IPS DF 6.9 (cell line): ENCODE results near the gene TMEM169.

Source experiments
- DNase-seq: peaks from one replicate; pipeline ENCODE4 v3.0.0-alpha.2; 2013; ENCODE audit warnings: low read depth, low spot score
- H3K27ac ChIP-seq: one replicate; pipeline ENCODE4 v1.5.1; 2013; ENCODE audit warnings: low read length, control low read depth
- H3K27me3 ChIP-seq: 2 replicates; pipeline ENCODE4 v1.6.1; 2013; ENCODE audit warnings: mild to moderate bottlenecking, low read length; ENCODE audit not compliant: control insufficient read depth, insufficient read depth
- H3K36me3 ChIP-seq: 2 replicates; pipeline ENCODE4 v1.6.1; 2013; ENCODE audit warnings: low read length; ENCODE audit not compliant: control insufficient read depth, insufficient read depth
- H3K4me1 ChIP-seq: 2 replicates; pipeline ENCODE4 v1.6.1; 2013; ENCODE audit warnings: low read length; ENCODE audit not compliant: control insufficient read depth, insufficient read depth
- H3K4me3 ChIP-seq: 2 replicates; pipeline ENCODE4 v1.5.1; 2013; ENCODE audit warnings: mild to moderate bottlenecking, low read length
- H3K9me3 ChIP-seq: 2 replicates; pipeline ENCODE4 v1.6.1; 2013; ENCODE audit warnings: low read length, inconsistent platforms; ENCODE audit not compliant: control insufficient read depth, insufficient read depth
- WGBS: extraction: QIAGEN DNeasy Blood & Tissue Kit; methylation state at CpG from one replicate; pipeline ENCODE4 v1.1.7; 2013; ENCODE audit warnings: mixed read lengths, missing lambda C conversion rate; ENCODE audit not compliant: insufficient read length, insufficient coverage; 5-methylcytosine and 5-hydroxymethylcytosine counted together

The TMEM169 gene

DNA sequence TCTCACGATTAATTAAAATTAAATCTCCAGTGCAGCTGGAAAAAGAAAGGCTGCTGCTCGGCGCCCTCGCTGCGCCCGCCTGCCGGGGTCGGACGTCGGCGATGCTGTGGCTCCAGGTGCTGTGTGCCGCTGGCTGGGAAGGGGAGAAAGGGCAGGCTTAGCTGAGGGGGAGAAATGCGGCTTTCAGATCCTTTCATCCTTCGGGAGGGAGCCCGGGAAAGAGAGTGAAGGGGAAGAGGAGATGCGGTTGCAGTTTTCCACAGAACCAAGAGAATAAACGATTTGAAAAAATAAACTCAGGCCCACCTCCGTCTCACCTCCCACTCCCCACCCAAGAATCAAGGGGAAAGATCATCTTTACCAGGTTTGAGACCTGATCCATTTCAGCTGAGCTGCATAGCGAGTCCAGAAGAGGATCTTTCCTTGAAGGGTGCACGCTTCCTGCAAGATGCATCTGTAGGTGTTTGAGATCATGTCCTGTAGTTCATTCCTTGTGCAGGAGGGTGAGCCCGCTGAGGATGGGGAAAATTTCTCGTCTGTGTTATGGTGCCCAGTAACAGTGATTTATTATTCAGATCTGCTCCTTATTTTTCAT is 495 bp downstream of the TMEM169 start:
- Histone ChIP-seq H3K4me3 (peak overlapping the region; percentile 84), H3K4me1 (peaks cover 7% of the 10 kb centered on the region), H3K9me3 (no peaks in the 10 kb centered on the region), H3K36me3 (no peaks in the 10 kb centered on the region), H3K27ac (no peak overlapping the region), H3K27me3 (no peaks in the 10 kb centered on the region)
- DNase-seq: no peak
- no CpG with 5 or more reads among the region's 22 CpGs for WGBS

DNA sequence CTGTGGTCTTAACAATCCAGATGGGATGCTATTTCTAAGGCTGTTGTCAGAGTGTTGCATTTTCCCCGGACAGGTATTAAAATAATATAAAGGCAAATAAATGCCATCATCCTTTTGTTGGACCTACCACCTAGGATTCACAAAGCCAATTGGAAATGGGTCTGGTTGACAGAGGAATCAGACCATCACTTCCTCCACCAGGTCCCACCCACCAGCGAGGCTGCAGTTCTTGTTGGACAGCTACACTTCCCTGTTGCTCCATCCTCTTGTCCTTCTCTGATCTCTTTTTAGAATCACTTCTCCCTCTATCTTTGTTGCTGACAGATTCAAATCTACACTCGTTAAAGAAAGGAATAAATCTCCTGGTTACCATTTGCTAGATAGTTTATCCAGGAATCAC is 1.1 kb downstream of the TMEM169 start:
- H3K4me1 ChIP-seq: peaks cover 7% of the 10 kb centered on the region
- H3K27ac ChIP-seq: no peak overlapping the region
- no peak for DNase-seq
- no CpG with 5 or more reads among the region's 3 CpGs for WGBS
- no peaks in the 10 kb centered on the region for H3K36me3 ChIP-seq
- no peaks in the 10 kb centered on the region for H3K27me3 ChIP-seq
- H3K4me3 ChIP-seq: no peak overlapping the region
- H3K9me3 ChIP-seq: no peaks in the 10 kb centered on the region

DNA sequence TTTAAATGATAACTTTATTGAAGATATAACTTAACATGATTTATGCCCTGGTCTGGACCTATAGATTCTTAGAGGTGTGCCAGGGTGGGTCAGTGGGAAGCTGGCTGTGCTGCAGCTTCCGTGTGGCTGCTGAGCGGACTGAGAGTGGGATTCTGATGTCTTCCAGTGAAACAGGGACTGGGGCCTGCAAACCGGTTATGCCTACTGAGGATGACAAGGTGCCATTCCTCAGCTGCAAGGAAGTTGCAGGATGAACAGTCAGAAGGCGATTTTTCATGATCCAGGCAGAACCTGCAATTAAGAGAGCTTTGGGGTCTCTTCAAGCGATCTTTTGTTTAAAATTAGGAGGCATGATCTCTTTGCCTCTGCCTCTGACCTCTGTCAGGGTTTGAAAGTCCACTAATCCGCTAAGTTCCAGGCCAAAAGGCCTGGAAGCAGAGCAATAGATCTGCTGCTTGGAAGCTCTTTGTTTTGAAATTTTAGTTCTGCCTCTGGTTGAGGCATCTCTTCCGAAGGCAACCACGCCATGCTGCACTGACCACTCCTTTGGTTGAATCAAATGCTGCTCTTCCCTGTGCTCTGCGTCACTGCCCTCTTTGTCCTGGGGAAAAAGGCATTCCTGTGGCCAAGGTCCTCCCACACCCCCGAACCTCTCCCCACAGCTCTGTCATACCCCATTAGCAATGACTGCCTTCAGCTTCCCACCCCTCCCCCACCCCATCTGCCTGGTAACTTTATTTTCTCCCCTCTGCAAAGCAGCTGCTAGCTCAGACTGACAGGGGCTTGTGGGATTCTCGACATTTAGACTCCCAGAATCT is 2.0 kb downstream of the TMEM169 start:
- Histone ChIP-seq H3K36me3 (no peaks in the 10 kb centered on the region), H3K27ac (no peak overlapping the region), H3K4me3 (no peak overlapping the region), H3K9me3 (no peaks in the 10 kb centered on the region), H3K27me3 (no peaks in the 10 kb centered on the region), H3K4me1 (peaks cover 7% of the 10 kb centered on the region)
- DNase-seq: no peak
- WGBS: no CpG with 5 or more reads among the region's 11 CpGs

DNA sequence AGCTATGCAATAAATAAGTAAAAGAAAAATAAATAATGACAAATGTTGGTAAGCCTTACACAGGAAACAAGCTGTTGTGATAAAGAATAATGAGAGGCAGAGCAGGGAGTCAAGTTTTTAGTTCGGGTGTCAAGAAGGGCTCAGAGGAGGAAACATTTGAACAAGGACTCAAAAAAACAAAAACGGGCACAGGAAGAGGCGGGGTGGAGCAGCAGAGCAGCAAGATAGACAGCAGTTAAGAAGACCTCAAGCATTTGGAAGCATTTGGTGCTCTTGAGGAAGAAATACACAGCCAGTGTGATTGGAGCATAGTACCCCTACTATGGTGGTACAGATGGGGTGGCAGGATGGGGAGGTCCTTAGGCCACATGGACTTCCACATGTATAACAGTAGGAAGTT is 2.8 kb downstream of the TMEM169 start:
- Histone ChIP-seq H3K4me1 (peaks cover 7% of the 10 kb centered on the region), H3K36me3 (no peaks in the 10 kb centered on the region), H3K27me3 (no peaks in the 10 kb centered on the region), H3K4me3 (no peak overlapping the region), H3K9me3 (no peaks in the 10 kb centered on the region), H3K27ac (no peak overlapping the region)
- no CpG with 5 or more reads among the region's 3 CpGs for whole genome bisulfite sequencing
- no peak for DNase-seq

DNA sequence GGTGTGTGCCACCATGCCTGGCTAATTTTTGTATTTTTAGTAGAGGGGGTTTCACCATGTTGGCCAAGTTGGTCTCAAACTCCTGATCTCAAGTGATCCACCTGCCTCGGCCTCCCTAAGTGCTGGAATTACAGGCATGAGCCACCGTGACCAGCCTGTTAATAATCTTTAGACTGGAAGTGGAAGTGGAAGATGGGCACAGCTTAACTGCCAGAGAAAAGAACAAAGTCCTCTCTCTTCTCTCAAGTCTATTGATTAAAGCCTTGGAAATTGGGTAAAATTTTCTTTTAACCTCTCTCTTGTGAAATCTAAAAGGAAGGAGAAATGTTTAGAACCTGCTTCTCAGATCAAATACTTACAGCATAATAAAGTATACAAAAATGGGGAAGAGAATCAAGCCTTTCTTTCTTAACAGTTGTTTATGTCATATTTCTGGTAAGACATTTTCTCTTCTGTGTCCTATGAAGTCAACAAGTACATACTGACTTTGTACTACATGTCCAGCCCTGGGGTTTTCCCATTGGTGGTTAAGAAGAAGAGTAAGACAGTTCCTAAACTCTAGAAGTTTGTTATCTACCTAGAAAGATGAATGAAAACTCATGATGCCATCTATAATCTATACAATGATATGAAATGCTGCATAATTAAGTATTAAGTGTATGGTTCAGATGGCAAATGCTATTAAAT is 4.6 kb downstream of the TMEM169 start:
- WGBS: no CpG with 5 or more reads among the region's 2 CpGs
- no peak for DNase-seq
- Histone ChIP-seq H3K27ac (no peak overlapping the region), H3K4me3 (no peak overlapping the region), H3K9me3 (no peaks in the 10 kb centered on the region), H3K4me1 (peaks cover 7% of the 10 kb centered on the region), H3K27me3 (no peaks in the 10 kb centered on the region), H3K36me3 (no peaks in the 10 kb centered on the region)

DNA sequence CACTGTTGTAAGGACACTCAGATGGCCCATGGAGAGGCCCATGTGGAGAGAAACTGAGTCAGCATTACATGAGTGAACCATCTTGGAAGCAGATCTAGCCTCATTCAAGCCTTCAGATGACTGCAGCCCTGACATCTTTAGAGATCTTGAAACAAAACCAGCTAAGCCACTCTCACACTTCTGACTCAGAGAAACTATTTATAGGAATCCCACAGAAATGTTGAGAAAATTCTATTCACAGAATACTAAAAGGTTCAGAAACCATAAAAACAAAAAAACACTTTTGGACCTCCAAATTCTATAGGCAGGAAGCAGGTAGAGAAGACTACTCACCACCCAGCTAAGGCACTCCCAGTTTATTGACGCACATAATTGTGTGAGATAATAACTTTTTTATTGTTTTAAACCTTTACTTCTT is 8.7 kb downstream of the TMEM169 start:
- WGBS: no CpG with 5 or more reads among the region's 1 CpG
- Histone ChIP-seq H3K27me3 (no peaks in the 10 kb centered on the region), H3K36me3 (no peaks in the 10 kb centered on the region), H3K4me3 (no peak overlapping the region), H3K9me3 (no peaks in the 10 kb centered on the region), H3K27ac (no peak overlapping the region), H3K4me1 (no peaks in the 10 kb centered on the region)
- no peak for DNase-seq

DNA sequence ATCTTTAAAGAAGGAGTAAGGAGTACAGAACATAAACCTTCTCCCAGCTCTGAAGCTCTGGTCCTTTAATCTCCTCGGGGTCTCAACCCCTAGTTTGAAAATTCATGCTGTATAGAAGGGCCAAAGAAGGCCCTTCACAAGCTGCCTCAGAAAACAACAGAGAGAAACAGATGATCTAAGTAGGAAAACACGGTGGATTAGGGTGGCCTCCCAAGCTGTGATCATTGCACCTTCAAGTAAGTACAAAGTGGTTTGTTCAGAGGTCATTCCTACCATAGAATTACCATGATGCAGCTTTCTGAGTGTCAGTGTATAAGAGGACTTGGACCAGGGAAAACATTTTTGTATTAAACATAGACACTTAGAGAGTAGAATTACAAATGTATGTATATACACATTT is 10.9 kb downstream of the TMEM169 start:
- H3K27ac ChIP-seq: no peak overlapping the region
- no peaks in the 10 kb centered on the region for H3K27me3 ChIP-seq
- DNase-seq: no peak
- no peak overlapping the region for H3K4me3 ChIP-seq
- no peaks in the 10 kb centered on the region for H3K36me3 ChIP-seq
- WGBS: no CpG with 5 or more reads among the region's 2 CpGs
- no peaks in the 10 kb centered on the region for H3K9me3 ChIP-seq
- H3K4me1 ChIP-seq: no peaks in the 10 kb centered on the region

DNA sequence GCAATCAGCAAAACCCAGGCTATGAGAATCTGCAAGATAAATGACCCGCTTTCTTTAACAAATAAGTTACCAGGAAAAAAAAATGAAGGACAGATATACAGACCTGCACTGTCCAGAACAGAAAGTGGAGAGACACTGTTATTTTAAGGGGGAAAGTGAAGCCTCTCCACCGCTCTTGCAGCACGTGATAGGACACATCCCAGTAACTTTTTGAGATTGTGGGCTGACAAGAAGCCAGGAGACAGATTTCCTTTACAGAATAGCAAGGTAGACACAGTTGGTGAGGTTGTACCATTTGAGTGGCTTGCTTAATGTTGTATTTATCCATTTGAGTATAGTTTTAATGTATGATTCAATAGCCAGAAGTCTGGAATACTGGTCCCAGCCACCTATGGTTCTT is 13.0 kb downstream of the TMEM169 start:
- WGBS: no CpG with 5 or more reads among the region's 3 CpGs
- H3K9me3 ChIP-seq: no peaks in the 10 kb centered on the region
- no peak overlapping the region for H3K4me3 ChIP-seq
- H3K4me1 ChIP-seq: no peaks in the 10 kb centered on the region
- H3K36me3 ChIP-seq: no peaks in the 10 kb centered on the region
- H3K27me3 ChIP-seq: no peaks in the 10 kb centered on the region
- H3K27ac ChIP-seq: no peak overlapping the region
- no peak for DNase-seq

DNA sequence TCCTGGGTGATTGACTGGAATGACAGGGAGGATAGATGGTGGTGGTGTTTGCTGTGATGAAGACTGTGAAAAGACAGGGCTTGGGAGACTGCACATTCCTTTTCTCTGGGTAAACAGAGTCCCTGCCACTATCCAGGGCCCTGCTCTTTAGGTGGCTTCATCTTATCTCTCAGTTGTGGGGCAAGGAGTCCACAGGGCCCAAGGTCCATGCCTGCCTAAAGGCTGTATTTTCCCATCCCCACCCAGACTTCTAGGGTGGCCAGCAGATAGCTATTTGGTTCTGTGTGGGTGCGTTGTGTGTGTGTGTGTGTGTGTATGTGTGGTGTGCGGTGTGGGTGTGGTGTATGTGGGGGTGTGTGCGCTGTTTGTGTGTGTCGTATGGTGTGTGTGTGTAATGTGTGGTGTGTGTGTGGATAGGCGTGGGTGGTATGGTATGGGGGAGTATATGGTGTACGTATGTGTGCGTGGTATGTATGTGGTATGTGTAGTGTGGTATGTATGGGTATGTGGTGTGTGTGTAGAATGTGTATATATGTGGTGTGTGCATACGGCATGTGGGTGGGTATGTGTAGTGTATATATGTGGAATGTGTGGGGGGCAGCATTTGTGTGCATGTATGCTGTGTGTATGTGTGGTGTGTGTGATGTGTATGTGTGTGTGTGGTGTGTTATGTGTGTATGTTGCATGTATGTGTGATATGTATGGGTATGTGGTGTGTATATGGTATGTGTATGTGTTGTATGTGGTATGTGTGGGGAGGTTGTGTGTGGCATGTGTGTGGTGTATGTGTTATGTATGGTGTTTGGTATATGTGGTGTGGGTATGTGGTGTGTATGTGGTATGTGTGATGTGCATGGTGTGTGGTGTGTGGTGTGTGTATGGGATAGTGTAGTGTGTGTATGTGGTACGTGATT is 17.0 kb downstream of the TMEM169 start:
- 100% methylated on average over 9 of the region's 9 CpGs for WGBS
- no peaks in the 10 kb centered on the region for H3K4me1 ChIP-seq
- H3K9me3 ChIP-seq: no peaks in the 10 kb centered on the region
- no peaks in the 10 kb centered on the region for H3K36me3 ChIP-seq
- no peaks in the 10 kb centered on the region for H3K27me3 ChIP-seq
- no peak overlapping the region for H3K4me3 ChIP-seq
- no peak overlapping the region for H3K27ac ChIP-seq
- DNase-seq: no peak

DNA sequence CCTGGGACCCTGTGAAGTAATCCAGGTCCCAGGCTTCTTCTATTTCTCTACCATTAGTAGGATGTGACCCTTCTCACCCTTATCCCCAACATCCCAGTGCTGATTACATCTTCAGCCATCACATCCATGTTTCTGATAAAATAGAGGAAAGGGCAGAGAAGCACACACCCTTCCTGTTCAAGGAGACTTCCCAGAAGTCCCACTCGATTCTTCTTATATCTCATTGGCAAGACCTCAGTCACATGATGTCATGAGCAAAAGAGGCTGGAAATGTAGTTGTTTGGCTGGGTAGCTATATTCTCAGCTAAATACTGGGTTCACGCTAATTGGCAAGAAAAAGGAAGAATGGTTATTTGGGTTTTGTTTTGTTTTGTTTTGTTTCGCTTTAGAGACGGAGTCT is 19.4 kb downstream of the TMEM169 start:
- no peak overlapping the region for H3K4me3 ChIP-seq
- H3K36me3 ChIP-seq: no peaks in the 10 kb centered on the region
- no CpG with 5 or more reads among the region's 4 CpGs for WGBS
- H3K9me3 ChIP-seq: no peaks in the 10 kb centered on the region
- DNase-seq: no peak
- no peaks in the 10 kb centered on the region for H3K4me1 ChIP-seq
- no peak overlapping the region for H3K27ac ChIP-seq
- no peaks in the 10 kb centered on the region for H3K27me3 ChIP-seq
